Common myeloid progenitor, CD34-positive (primary cell): Measurements from ENCODE around the gene ADARB2.
A peak's percentile ranks its signal among the peaks of the same experiment; 100 is the strongest.

Experiments
- CTCF ChIA-PET: fragments of 350-600 bp; sonication (Branson Sonifier 250); formaldehyde crosslinking; loops from one replicate; lab custom pipeline; 2021; ENCODE audit warnings: antibody characterized with exemption; lab: Charles Lee
- POLR2A ChIA-PET: fragments of 350-600 bp; sonication (Branson Sonifier 250); formaldehyde crosslinking; loops from one replicate; lab custom pipeline; 2021; ENCODE audit warnings: antibody characterized with exemption; lab: Charles Lee
- DNase-seq, 3 donors: peaks; one replicate each; pipeline versions ENCODE4 v3.0.0 to v3.0.0-alpha.2; 2013
- H3K27ac ChIP-seq, 2 experiments: 1 replicate in 1 of 2; 2 replicates in 1 of 2; pipeline ENCODE4 v1.7.0; 2013; ENCODE audit warnings: inconsistent platforms in 2 of 2, low read length in 2 of 2, mild to moderate bottlenecking in 2 of 2, low read depth in 1 of 2, moderate library complexity in 1 of 2; ENCODE audit not compliant: severe bottlenecking in 2 of 2, insufficient read depth in 1 of 2, poor library complexity in 1 of 2
- H3K27me3 ChIP-seq, 5 experiments: replicated peaks in 2 of 5; 1 replicate in 3 of 5; 2 replicates in 2 of 5; pipeline versions ENCODE4 v1.6.1 to v1.7.0; 2013; ENCODE audit warnings: low read length in 4 of 5, mild to moderate bottlenecking in 2 of 5, moderate library complexity in 2 of 5, inconsistent platforms in 1 of 5; ENCODE audit not compliant: insufficient read depth in 5 of 5, control insufficient read depth in 4 of 5
- H3K36me3 ChIP-seq, 4 experiments: 1 replicate in 2 of 4; 2 replicates in 2 of 4; pipeline versions ENCODE4 v1.6.1 to v1.7.0; 2013; ENCODE audit warnings: low read length in 3 of 4, control low read depth in 1 of 4, mild to moderate bottlenecking in 1 of 4; ENCODE audit not compliant: control insufficient read depth in 4 of 4, insufficient read depth in 4 of 4
- H3K4me1 ChIP-seq, 4 experiments: 1 replicate in 3 of 4; 2 replicates in 1 of 4; pipeline versions ENCODE4 v1.6.1 to v1.7.1; 2013; ENCODE audit warnings: low read length in 3 of 4, mild to moderate bottlenecking in 3 of 4, control low read depth in 1 of 4, inconsistent platforms in 1 of 4, moderate library complexity in 1 of 4; ENCODE audit not compliant: control insufficient read depth in 4 of 4, insufficient read depth in 4 of 4; ENCODE audit errors: control extremely low read depth in 1 of 4
- H3K4me3 ChIP-seq, 7 experiments: 1 replicate in 4 of 7; 2 replicates in 3 of 7; pipeline versions ENCODE4 v1.5.1 to v1.7.0; 2013; ENCODE audit warnings: mild to moderate bottlenecking in 7 of 7, low read length in 6 of 7, moderate library complexity in 6 of 7, inconsistent platforms in 2 of 7, low read depth in 2 of 7, control low read depth in 1 of 7; ENCODE audit not compliant: insufficient read depth in 4 of 7, control insufficient read depth in 1 of 7; ENCODE audit errors: extremely low read depth in 1 of 7
- H3K9me3 ChIP-seq, 5 experiments: 1 replicate in 4 of 5; 2 replicates in 1 of 5; pipeline versions ENCODE4 v1.6.1 to v1.7.1; 2013; ENCODE audit warnings: low read length in 4 of 5, mild to moderate bottlenecking in 2 of 5, inconsistent platforms in 1 of 5, low read depth in 1 of 5, moderate library complexity in 1 of 5; ENCODE audit not compliant: control insufficient read depth in 4 of 5, insufficient read depth in 2 of 5; ENCODE audit errors: control extremely low read depth in 1 of 5
- WGBS: methylation state at CpG from one replicate; pipeline ENCODE4 v1.1.5; 2013; ENCODE audit not compliant: insufficient coverage; 5-methylcytosine and 5-hydroxymethylcytosine counted together

ADARB2 gene

DNA sequence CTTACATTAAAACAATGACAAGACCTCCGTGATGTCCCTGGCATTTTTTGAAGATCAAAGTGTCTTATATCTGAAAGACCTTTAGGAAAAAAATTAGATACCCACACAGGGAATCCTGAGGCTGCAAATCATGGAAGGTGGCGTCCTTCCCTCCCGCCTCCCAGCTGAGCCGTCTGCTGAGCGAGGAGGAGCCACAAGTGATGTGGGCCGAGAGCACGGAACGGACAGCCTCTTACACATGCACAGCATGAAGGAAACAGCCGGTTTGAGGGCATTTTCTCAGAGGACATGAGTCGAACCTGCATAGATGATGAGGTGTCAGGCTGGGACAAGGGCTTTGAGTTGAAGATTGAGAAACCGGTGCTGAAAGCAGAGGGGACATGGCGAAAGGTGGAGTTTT, 163.3 kb downstream of the ADARB2 start:
- H3K27ac ChIP-seq = no peak overlapping the region
- CTCF ChIA-PET = no interaction called here

DNA sequence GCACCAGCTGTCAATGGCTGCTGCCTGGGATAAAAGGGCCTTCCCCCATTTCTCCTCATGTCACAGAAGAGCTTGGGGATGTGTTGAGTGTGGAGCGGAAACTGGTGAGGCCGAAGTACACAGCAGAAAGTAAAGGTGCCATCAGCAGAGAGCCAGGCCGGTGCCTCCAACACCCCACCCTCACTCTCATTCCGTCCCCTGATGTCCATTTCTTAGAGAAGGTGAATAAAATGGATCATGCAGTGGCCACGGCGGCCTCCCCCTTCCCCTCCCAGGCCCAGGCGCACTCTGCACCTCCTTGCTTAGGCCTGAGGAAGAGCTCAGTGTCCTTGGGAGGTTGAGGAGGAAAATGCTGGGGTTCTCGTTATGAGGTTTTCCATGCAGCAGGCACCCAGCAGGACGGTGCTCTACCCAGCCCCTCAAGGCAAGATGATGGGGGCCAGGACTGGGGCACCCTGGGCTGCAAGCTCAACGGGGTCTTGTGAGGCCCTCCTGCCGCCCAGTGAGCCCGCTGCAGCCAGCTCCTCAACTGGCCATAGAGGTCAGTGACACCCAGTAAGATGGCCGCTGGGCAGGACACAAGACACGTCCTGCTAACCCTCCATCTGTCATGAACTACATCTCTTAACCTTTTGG, 163.9 kb downstream of the ADARB2 start:
- Histone ChIP-seq H3K27ac (no peak overlapping the region), H3K4me3 (no peak overlapping the region), H3K36me3 (no peaks in the 10 kb centered on the region), H3K27me3 (peaks cover 0 to 2% (median 0%) of the 10 kb centered on the region in 5 experiments), H3K9me3 (no peaks in the 10 kb centered on the region), H3K4me1 (no peaks in the 10 kb centered on the region)
- 89% methylated on average over 7 of the region's 14 CpGs for WGBS
- CTCF ChIA-PET = no interaction called here
- DNase-seq = no peak
- POLR2A ChIA-PET = no interaction called here

More for the DNA sequence above, 163.3 kb downstream of the ADARB2 start:
- DNase-seq = no peak
- Histone ChIP-seq H3K36me3 (no peaks in the 10 kb centered on the region), H3K4me3 (no peak overlapping the region), H3K4me1 (no peaks in the 10 kb centered on the region), H3K27me3 (peaks cover 0 to 2% (median 0%) of the 10 kb centered on the region in 5 experiments), H3K9me3 (no peaks in the 10 kb centered on the region)
- 93% methylated on average over 12 of the region's 12 CpGs for WGBS
- POLR2A ChIA-PET = no interaction called here

DNA sequence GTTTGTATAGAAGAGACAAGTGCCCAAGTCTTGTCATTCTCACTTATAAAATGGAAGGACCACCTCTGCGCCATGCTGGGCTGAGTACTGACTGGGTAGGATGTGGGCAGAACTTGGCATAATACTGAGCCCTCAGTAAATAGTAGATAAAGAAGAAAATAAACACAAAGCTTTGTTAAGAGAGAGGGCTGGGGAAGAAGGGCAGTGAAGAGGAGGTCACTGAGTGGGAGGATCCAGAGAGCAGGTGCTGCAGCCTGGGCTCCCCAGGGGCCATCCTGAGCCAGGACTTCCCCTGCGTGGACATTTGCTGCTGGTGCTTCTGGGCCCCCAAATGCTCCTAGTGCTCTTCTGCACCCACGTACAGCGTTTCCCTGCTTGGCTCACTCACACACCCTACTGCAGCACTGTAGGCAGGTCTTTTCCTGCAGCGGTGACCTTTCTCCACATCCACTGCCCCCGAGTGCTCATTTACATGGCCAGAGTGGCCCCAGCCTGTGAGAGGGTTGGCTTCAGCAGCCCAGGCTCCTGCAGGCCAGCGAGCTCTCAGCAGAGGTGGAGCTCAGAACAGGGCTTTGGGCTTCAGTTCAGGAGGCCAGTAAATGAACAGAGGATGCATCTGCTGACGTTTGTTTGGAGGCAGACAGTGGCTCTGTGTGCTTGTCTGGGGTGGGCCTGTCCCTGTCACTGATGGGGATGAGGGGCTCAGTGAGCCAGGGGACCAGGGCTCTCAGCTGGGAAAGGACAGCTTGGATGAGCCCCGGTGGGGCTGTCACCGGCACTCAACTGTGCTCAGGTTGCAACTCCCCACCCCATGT, 164.6 kb downstream of the ADARB2 start:
- CTCF ChIA-PET = no interaction called here
- Histone ChIP-seq H3K36me3 (no peaks in the 10 kb centered on the region), H3K4me3 (no peak overlapping the region), H3K27ac (no peak overlapping the region), H3K27me3 (peaks cover 0 to 2% (median 0%) of the 10 kb centered on the region in 5 experiments), H3K9me3 (no peaks in the 10 kb centered on the region), H3K4me1 (no peaks in the 10 kb centered on the region)
- WGBS = 77% methylated on average over 7 of the region's 10 CpGs
- peak in 1 of 3 donors; percentile 19 for DNase-seq
- POLR2A ChIA-PET = no interaction called here

- no peak overlapping the region for H3K27ac ChIP-seq
- WGBS = 93% methylated on average over 3 of the region's 4 CpGs
- no peak overlapping the region for H3K4me3 ChIP-seq
- peak in 2 of 3 donors; percentile 19 to 25 for DNase-seq
- peaks cover 0 to 2% (median 0%) of the 10 kb centered on the region in 5 experiments for H3K27me3 ChIP-seq
- no peaks in the 10 kb centered on the region for H3K9me3 ChIP-seq
- POLR2A ChIA-PET = no interaction called here
- H3K36me3 ChIP-seq = no peaks in the 10 kb centered on the region
- no peaks in the 10 kb centered on the region for H3K4me1 ChIP-seq
- CTCF ChIA-PET = no interaction called here
Measured at GRCh38 chr10:1571587-1572237, 165.6 kb downstream of the ADARB2 start.

- ChIA-PET CTCF (no interaction called here), POLR2A (no interaction called here)
- Histone ChIP-seq H3K27me3 (peaks cover 0 to 2% (median 0%) of the 10 kb centered on the region in 5 experiments), H3K4me1 (no peaks in the 10 kb centered on the region), H3K4me3 (no peak overlapping the region), H3K9me3 (no peaks in the 10 kb centered on the region), H3K36me3 (no peaks in the 10 kb centered on the region), H3K27ac (no peak overlapping the region)
- WGBS = 80% methylated on average over 10 of the region's 10 CpGs
- DNase-seq = no peak
Measured at GRCh38 chr10:1570416-1571051, 166.8 kb downstream of the ADARB2 start.

DNA sequence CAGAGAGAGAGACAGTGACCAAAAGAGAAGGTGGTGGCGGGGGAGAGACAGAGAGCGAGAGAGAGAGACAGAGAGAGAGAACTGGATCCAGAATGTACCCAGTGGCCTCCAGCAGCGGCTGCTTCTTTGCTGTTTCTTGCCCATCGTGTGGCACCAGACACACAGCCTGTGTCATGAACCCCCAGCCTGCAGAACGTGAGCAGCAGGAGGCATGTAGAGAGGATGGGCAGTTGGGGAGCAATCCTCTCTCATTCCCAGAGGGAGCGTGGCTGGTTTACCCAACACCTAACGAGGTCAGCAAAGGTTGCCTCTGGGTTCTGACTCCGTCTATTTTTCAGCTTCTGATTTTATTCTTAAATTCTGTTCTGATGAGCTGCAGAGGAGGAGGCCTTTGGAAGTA, 168.1 kb downstream of the ADARB2 start:
- H3K4me3 ChIP-seq = no peak overlapping the region
- no peaks in the 10 kb centered on the region for H3K9me3 ChIP-seq
- 78% methylated on average over 5 of the region's 8 CpGs for WGBS
- no peaks in the 10 kb centered on the region for H3K36me3 ChIP-seq
- POLR2A ChIA-PET = no interaction called here
- CTCF ChIA-PET = no interaction called here
- H3K27ac ChIP-seq = no peak overlapping the region
- no peak for DNase-seq
- H3K27me3 ChIP-seq = peaks cover 0 to 5% (median 2%) of the 10 kb centered on the region in 5 experiments
- H3K4me1 ChIP-seq = no peaks in the 10 kb centered on the region
